Fibroblast of the conjunctiva (primary cell): ENCODE results near the gene PSMB7.

Experiments used
- DNase-seq: peaks from one replicate; pipeline ENCODE4 v3.0.0-alpha.2; 2010; ENCODE audit warnings: low read depth

PSMB7 gene

DNA sequence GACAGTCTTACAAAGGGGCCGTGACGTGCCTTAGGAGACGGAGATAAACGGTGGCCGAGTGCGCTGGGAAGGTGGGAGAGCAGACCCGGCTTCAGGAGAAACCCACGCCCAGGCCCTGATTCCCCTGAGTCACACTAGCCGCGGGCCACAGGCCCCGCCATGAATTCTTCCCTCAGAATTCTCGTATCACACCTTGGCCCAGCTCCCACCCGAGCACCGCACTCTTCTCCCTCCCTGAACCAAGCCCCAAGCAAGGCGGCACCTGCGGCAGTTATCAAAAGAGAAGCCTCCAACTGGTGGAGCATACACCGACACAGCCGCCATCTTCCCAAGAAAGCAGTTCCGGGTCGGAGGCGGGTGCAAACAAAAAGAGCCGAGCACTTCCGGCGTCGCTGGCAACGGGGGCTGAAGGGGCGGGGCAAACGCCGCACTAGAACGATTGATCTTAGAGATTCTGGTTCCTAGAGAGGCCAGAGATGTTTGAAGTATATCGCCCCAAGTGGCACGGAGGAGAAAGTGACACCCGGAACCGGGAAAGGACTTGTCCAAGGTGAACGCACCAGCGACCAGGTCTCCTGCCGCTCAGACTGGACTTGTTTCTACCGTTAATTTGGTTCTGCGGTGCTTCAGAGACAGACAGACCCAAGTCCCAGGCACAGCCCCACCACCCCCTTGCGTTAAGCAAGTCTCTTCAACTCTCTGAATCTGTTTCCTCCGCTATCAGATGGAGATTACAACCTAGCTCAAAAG lies at the start of gene PSMB7:
Gene PSMB7 (minus strand): TSS at position 341 of the 750 bp plus-strand sequence. CDS start 17 bp downstream, at position 324.
- DNase-seq = peak; percentile 93

DNA sequence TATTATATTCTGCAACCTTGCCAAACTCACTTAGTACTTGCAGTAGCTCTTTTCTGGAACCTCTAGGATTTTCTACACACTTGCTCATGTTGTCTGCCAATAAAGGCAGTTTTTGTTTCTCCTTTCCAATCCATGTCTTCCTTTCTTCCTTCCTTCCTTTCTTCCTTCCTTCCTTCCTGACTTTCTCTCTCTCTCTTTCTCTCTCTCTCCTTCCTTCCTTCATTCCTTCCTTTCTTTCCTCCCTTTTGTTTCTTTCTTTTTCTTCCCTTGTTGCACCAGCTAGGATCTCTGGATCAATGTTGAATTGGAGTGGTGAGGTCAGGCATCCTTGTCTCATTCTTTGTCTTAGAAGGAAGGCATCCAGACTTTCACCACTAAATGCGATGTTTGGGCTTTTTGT lies 47.5 kb upstream of the PSMB7 start:
- DNase-seq = no peak

DNA sequence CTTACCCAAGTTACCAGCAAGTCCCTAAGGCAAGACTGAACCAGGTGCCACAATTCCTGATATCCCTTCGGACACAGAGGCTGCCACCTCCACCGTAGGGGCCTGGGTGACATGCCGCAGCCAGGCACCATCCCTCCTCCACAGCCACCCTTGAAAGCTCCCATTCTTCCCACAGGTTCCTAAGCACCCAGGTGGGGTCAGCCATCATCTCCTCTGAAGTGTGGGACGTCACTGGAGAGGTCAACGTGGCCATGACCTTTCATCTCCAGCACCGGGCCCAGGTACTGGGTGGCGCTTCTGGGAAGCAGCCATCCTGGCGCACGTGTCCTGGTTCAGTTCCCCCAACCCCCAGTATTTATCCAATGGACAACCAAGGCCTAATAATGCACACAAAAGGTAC lies 43.2 kb upstream of the PSMB7 start:
- DNase-seq = no peak

GRCh38 chr9:124457887-124458431 lies 42.7 kb upstream of the PSMB7 start:
- no peak for DNase-seq

- DNase-seq = no peak
Measured at GRCh38 chr9:124457079-124457886, 42.0 kb upstream of the PSMB7 start.

DNA sequence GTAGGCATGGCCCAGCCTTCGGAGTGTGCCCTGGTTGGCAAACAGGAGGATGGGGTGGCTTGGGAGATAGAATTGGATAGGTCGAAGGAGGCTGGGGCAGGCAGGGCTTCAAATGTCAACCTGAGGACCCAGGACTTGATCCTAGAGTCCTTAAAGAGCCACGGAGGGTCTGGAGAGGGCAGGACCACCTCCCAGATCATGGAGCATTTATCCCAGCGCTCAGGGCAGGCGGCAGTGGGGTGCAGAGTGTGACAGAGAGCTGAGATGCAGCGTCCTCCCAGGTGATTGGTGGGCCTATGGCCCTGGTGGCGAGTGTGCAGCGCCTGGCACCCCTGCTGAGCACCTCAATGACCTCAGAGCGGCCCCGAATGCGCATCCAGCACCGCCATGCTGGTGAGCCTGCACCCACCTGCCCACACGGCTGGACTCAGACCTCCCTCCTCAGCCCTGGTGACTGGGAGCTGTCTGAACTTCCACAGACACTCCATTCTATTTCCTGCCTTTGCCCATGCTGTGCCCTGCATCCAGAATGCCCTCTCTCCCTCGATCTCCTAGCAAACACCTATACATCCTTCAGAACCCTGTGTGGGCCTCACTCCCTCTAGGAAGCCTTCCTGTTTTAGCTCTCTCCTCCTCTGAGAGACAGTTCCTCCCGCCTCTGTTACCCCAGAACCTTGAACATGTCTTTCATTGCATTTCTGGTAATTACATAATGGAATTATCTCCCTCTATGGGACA lies 41.3 kb upstream of the PSMB7 start:
- no peak for DNase-seq

GRCh38 chr9:124455820-124456219 lies 40.6 kb upstream of the PSMB7 start:
- no peak for DNase-seq

DNA sequence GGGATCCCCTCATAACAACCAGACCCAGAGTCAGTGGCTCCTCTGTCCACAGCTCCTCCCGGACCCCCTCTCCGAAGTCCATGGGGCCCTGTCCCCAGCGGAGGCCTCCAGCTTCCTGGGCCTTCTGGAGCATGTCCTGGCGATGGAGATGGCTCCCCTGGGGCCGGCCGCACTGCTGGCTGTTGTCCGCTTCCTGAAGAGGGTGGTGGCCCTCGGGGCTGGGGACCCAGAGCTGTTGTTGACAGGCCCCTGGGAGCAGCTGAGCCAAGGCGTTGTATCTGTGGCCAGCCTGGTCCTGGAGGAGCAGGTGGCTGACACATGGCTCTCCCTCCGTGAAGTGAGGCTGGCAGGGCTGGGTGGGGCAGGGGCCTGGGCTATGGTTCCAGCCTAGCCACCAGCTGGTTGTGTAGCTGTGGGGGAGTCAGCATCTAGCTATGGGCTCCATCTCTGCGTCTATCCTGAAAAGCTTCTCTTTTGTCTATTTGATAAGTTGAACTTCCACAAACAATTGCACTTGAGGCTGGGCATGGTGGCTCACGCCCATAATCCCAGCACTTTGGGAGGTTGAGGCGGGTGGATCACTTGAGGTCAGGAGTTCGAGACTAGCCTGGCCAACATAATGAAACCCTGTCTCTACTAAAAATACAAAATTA lies 39.7 kb upstream of the PSMB7 start:
- no peak for DNase-seq

DNA sequence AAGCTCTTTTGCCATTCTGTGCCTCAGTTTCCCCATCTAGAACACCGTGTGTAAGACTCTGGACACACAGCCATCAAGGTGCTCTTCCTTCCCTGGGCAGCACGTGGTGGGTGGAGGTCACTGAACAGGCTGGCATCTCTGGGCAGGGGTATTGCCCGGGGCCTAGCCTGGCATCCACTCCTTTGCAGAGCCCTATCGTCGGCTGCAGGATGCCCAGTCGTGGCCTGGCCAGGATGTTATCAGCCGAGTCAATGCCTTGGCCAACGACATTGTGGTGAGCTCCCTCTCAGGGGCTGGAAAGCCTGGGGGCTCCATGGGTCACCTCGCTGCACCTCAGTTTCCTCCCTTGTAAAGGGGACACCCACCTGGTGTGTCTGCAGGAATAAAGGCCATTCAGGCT lies 39.1 kb upstream of the PSMB7 start:
- no peak for DNase-seq

DNA sequence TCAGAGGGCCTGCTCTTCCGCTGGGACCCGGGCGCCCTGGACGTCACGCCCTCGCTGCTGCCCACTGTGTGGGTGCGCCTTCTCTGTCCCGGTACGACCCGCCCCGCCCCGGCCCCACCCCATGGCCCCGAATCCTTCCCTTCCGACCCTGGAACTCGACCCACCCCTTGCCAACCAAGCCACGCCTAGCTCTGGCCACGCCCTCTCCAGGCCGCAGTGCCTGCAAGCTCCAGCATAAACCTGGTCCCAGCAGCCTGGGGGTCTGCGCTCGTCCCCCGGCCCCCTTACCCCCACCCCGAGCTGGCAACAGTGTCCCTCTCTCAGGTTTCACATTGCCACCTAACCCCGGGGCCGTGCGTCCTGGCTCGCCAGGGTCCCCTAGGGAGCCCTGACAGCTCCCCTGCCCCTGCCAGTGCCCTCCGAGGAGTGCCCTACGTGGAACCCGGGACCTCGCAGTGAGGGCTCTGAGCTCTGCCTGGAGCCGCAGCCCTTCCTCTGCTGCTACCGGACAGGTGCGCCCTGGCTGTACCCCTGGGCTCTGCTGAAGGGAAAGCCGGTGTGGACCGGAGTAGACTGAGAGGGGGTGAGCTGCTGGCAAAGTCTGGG lies 38.4 kb upstream of the PSMB7 start:
- no peak for DNase-seq

DNA sequence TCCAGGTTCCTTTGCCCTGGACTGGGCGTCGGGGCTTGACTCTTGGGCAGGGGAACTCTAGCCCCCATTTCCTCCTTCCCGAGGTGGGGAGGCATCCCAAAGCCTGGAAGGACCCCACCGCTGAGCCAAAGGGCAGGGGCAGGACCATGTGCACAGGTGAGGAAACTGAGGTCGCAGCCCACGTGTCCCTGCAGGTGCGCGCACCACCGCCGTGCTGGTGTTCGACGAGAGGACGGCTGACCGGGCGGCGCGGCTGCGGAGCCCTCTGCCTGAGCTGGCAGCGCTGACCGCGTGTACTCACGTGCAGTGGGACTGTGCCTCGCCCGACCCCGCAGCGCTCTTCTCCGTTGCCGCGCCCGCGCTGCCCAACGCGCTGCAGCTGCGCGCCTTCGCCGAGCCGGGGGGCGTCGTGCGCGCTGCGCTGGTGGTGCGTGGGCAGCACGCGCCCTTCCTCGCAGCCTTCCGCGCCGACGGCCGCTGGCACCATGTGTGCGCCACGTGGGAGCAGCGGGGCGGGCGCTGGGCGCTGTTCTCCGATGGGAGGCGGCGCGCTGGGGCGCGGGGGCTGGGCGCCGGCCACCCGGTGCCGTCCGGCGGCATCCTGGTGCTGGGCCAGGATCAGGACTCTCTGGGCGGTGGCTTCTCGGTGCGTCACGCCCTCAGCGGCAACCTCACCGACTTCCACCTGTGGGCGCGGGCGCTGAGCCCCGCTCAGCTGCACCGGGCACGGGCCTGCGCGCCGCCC lies 37.8 kb upstream of the PSMB7 start:
- DNase-seq = no peak

- no peak for DNase-seq
Measured at GRCh38 chr9:124452326-124452725, 37.1 kb upstream of the PSMB7 start.

DNA sequence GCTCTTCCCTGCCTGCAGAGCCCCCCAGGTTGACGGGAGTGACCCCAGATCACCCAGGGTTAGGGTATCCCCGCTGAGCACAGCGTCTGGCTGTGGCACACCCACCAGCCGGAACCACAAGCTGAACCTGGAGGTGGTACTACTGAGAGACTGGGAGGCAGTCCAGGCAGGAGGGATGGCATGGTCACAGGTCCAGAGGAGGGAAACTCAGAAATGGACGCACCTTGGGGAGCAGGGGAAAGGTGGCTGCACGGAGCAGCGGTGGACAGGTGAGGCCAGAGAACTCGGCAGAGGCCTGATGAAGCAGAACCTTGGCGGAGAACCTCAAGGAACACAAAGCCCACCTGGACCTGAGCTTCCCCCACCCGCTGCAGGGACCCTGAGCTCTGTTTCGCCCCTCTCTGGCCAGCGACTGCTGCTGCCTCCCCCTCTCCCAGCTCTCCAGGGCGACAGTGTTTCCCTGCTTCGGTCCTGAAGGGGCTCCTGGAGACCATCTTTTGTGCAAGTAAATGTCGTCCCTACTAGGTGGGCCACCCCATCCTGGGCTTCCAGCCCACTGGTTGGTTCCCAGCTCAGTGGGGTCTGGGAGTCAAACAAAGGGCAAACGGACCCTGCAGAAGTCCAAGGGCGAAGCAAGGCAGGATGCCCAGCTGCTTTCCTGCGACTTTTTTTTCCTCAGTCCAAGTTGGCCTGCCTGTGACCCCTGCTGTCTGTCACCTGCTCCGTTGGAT lies 35.9 kb upstream of the PSMB7 start:
- DNase-seq = no peak

- no peak for DNase-seq
Measured at GRCh38 chr9:124450241-124450924, 35.1 kb upstream of the PSMB7 start, which contains the start of gene ADGRD2. Gene ADGRD2 (plus strand): TSS chr9:124450451. CDS start chr9:124451667, 1,216 bp downstream.

DNA sequence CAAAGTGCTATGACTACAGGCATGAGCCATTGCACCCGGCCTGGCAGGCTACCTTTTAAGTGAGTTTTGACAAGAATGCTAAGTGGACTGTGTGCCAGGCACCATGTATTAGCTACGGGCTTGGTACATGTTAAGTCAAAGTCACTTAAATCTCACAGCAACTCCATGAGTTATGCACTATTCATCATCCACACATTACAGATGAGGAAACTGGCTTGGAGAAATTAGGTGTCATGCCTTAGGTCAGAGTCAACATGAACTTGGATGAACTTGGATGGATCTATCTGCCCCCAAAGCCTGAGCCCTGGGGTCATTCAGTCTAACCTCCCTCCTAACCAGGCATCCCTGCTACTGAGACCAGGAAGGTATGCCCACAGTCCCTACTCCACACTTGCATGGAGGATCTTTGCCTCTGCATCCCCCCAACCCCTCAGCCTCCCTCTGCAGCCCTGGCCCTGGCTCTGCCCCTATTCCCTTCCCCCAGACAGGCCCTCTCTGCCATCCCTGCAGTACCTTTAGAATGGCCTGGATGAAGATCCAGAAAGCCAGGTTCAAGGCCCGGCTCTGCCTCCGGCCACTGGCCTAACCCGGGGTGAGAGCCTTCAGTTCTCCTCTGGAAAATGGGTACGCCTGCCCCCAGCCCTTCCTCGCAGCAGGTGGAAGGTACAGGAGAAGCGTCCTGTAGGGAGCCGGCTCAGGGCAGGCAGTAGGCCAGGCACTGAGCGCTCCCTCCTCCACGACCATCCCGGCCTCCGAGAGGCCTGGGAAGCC lies 34.3 kb upstream of the PSMB7 start:
- DNase-seq = no peak

DNA sequence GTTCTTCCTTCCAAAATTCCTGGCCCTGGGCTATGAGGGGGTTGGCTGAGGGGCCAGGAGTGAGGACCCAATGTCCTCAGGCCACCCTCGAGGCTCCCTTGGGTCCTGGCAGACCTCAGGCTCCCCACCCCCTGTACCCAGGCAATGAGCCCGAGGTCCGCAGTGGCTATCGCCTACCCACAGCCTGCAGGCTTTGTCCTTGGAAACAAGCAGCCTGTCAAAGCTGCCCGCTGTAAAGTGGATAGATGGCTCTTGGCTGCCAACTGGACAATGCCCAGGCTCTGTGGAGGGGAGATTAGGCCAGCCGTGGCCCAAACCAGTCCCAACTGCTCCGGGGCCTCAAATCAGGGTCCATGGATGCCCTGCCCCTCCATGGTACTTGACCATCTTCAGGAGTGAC lies 32.8 kb upstream of the PSMB7 start:
- DNase-seq = no peak

GRCh38 chr9:124447297-124447661 lies 32.0 kb upstream of the PSMB7 start:
- DNase-seq = no peak

DNA sequence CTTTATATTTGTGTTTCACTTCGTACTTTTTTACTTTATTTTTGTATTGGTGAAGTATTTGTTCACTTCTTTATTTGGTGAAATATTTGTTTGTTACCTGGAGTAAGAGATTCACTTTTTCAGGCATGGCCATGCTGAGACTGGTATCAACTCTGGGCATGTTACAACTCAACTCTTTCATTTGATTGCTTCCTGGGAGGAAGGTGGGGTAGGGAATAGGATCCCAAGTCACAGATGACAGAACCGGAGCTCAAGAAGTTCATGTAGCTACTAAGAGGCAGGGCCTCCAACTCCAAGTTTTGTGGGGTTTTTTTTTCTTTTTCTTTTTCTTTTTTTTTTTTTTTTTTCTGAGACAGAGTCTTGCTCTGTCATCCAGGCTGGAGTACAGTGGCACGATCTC lies 28.9 kb upstream of the PSMB7 start:
- DNase-seq = no peak

- no peak for DNase-seq
Measured at GRCh38 chr9:124443625-124444024, 28.4 kb upstream of the PSMB7 start.
